Astrocyte (in vitro differentiated cells and primary cell): ENCODE results near the gene OTUB2.

Experiments used
- CTCF ChIP-seq: IDR thresholded peaks from 2 replicates; pipeline ENCODE4 v1.5.1; 2011; ENCODE audit warnings: low read depth, mild to moderate bottlenecking, inconsistent platforms, low read length, moderate library complexity; ENCODE audit not compliant: insufficient read depth
- EZH2 ChIP-seq: IDR thresholded peaks from 2 replicates; pipeline ENCODE4 v1.6.1; 2012; ENCODE audit warnings: mild to moderate bottlenecking, low read length, inconsistent platforms; ENCODE audit not compliant: insufficient read depth

GRCh38 chr14:94019329-94019728 is 6.8 kb upstream of the OTUB2 start:
- no peak for TF ChIP-seq CTCF
- no peak for TF ChIP-seq EZH2
